Measurements from ENCODE around the gene CDC73. TPM values are rescaled to one million over a fixed set of nuclear protein-coding genes. Genes with fewer than 3 reads are reported as not detected.

Gene CDC73
- total RNA-seq, 4 donors from 2014 or later, result 17.0 to 30.0 (median 26.6) TPM

DNA sequence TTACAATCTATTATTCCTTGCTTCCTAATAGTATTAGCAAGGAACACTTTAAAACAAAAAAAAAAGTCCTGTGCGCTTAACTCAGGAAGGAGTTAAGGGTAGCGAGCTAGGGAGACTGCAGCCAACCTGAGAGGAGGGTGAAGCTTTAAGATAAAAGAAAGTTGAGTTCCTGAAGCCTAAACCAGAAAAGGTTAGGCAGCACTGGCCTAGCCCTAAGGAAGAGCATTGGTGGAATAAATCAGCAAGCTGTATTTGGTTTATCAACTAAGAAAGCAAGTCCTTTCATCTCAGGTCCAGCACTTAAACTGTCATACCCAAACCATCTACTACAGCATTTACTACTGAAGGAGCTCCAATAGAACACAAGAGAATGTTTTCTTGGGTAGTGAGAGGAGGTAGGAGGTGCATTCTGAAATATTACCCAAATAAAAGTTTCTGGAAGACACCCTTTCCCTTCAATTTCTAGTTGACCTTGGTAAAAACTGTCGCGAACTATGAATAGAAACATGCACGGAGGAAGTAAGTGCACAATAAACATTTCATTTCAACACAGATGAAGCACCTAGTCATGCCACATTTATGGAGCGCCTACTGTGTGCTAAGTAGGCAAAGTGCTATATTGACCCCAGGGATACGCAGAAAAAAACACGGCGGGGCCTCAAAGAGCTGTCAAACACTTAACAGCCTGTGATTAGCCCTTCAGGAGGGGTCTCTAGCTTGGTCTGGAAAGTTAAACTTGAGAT, 17.9 kb upstream of the CDC73 start:
- no peak for DNase-seq (ENCODE audit: low spot score in 2 of 2)

DNA sequence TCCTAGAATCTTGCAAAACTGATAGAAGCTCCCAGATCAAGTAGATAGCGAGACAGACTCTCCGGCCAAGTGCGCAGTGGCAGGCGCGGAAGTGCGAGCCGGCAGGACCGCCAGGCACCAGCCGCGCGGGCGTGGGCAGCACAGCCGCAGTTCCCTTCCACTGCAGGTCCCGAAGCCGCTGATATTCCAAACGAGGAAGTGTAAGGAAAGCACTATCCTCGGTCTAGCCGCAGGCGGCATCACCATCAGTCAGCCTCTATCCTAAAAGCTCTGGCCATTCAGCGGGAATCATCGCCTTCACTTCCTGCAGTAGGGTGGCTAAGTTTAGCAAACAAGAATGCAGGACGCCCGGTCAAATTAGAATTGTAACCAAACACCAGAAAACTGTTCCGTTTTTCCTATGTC, 17.3 kb upstream of the CDC73 start:
- no peaks in the 10 kb centered on the region for H3K9me3 ChIP-seq
- WGBS, result under 1% methylated on average over 24 of the region's 24 CpGs
- DNase-seq (ENCODE audit: low spot score in 2 of 2), result peak in 1 of 2 donors; percentile 75
- H3K36me3 ChIP-seq, result peaks cover 8% of the 10 kb centered on the region
- TF ChIP-seq, protein P1, sequence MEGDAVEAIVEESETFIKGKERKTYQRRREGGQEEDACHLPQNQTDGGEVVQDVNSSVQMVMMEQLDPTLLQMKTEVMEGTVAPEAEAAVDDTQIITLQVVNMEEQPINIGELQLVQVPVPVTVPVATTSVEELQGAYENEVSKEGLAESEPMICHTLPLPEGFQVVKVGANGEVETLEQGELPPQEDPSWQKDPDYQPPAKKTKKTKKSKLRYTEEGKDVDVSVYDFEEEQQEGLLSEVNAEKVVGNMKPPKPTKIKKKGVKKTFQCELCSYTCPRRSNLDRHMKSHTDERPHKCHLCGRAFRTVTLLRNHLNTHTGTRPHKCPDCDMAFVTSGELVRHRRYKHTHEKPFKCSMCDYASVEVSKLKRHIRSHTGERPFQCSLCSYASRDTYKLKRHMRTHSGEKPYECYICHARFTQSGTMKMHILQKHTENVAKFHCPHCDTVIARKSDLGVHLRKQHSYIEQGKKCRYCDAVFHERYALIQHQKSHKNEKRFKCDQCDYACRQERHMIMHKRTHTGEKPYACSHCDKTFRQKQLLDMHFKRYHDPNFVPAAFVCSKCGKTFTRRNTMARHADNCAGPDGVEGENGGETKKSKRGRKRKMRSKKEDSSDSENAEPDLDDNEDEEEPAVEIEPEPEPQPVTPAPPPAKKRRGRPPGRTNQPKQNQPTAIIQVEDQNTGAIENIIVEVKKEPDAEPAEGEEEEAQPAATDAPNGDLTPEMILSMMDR (IDR thresholded peaks at IDR 0.05), result no peak
- TF ChIP-seq POLR2A (IDR thresholded peaks at IDR 0.05) (no peak), POLR2AphosphoS5 (IDR thresholded peaks at IDR 0.05) (no peak), EP300 (IDR thresholded peaks at IDR 0.05) (no peak)
- no peaks in the 10 kb centered on the region for H3K27me3 ChIP-seq
- peak overlapping the region; percentile 89 for H3K4me3 ChIP-seq
- peaks cover 22% of the 10 kb centered on the region for H3K4me1 ChIP-seq
- H3K27ac ChIP-seq, result peak overlapping the region; percentile 98

More for the DNA sequence above, 17.9 kb upstream of the CDC73 start:
- Histone ChIP-seq H3K9me3 (no peaks in the 10 kb centered on the region), H3K36me3 (peaks cover 13% of the 10 kb centered on the region), H3K4me1 (peaks cover 22% of the 10 kb centered on the region), H3K27ac (peak overlapping the region; percentile 98), H3K4me3 (peak overlapping the region; percentile 89), H3K27me3 (no peaks in the 10 kb centered on the region)
- TF ChIP-seq EP300 (IDR thresholded peaks at IDR 0.05) (no peak), POLR2AphosphoS5 (IDR thresholded peaks at IDR 0.05) (no peak), POLR2A (IDR thresholded peaks at IDR 0.05) (no peak)
- TF ChIP-seq, protein P1 (IDR thresholded peaks at IDR 0.05), result no peak
- WGBS, result 26% methylated on average over 9 of the region's 9 CpGs

DNA sequence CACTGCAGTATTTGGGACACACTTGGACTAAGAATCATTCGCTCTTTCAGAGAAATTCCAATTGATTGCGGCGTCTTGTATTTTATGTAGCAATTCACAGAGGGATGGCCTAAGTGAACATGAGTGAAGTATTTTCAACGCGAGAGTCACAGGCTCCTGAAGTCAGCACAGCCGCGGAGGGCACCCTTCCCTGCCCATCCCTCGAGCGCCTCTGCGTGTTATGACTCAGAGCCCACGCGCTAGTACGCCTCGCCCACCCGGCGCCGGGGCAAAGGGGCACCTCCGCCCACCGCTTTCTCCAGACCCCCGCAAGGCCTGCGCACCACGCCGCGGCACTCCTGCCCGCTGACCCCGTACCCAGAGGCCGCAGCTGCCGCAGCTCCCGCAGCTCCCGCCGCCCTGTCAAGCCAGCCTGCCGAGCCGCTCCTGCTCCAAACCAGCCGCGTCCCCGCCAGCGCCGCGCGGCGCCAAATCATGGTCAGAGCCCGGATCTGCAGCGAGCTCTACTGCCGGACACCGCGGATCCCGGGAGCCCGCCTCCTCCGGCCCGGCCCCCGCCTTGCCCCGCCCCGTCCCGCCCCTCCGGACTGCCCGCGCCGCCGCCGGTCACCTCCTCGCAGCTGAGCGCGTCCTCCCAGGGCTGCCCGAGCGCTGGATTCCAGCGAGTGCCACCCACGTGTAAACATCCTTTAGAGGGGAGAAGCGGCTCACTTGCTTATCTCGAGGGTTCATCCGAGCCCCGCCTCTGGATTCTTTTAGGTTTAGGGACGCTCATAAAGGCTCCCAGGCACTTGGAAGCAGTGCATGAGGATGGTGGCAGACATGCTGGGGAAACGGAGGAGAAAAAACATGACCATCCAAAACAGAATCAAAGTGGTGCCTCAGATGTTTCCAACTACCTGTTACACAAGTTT, 16.7 kb upstream of the CDC73 start, which contains the start of gene GLRX2:
Gene GLRX2, minus strand, starts transcription at position 508 of the 914 bp plus-strand sequence. Its CDS starts 32 bp downstream, at position 476.
- TF ChIP-seq POLR2A (IDR thresholded peaks at IDR 0.05), result peak in 1 of 2 donors; percentile 70
- no peak for TF ChIP-seq POLR2AphosphoS5 (IDR thresholded peaks at IDR 0.05)
- no peaks in the 10 kb centered on the region for H3K9me3 ChIP-seq
- peak; percentile 90 to 92 for DNase-seq (ENCODE audit: low spot score in 2 of 2)
- H3K27me3 ChIP-seq, result no peaks in the 10 kb centered on the region
- H3K27ac ChIP-seq, result peak within 1 kb of the TSS; percentile 98
- peaks cover under 1% of the 10 kb centered on the region for H3K36me3 ChIP-seq
- WGBS, result 0% methylated on average over 22 of the region's 73 CpGs
- peak within 1 kb of the TSS; percentile 89 for H3K4me3 ChIP-seq
- H3K4me1 ChIP-seq, result peaks cover 22% of the 10 kb centered on the region

DNA sequence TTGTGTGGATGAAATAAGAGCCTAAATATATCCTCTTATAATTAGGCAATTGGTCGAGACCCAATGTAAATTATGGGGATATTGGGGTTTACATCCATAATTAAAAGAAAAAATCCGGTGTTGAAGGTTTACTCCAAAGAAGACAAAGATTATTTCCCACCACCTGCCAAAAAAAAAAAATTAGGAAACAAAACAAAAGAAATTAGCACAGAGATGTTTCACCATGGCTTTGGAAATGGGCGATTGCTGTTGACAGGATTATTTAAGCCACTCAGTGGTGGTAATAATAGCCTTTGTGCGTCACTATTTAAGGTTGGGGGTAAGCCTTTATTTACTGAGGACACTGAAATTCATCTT, 16.0 kb upstream of the CDC73 start:
- H3K27me3 ChIP-seq, result no peaks in the 10 kb centered on the region
- WGBS, result 34% methylated on average over 4 of the region's 4 CpGs
- H3K4me1 ChIP-seq, result peaks cover 22% of the 10 kb centered on the region
- DNase-seq (ENCODE audit: low spot score in 2 of 2), result no peak
- no peak for TF ChIP-seq POLR2A (IDR thresholded peaks at IDR 0.05)
- TF ChIP-seq, protein P1 (IDR thresholded peaks at IDR 0.05), result no peak
- no peak for TF ChIP-seq EP300 (IDR thresholded peaks at IDR 0.05)
- no peak for TF ChIP-seq POLR2AphosphoS5 (IDR thresholded peaks at IDR 0.05)
- no peaks in the 10 kb centered on the region for H3K36me3 ChIP-seq
- peak overlapping the region; percentile 98 for H3K27ac ChIP-seq
- H3K4me3 ChIP-seq, result peak overlapping the region; percentile 89
- no peaks in the 10 kb centered on the region for H3K9me3 ChIP-seq

DNA sequence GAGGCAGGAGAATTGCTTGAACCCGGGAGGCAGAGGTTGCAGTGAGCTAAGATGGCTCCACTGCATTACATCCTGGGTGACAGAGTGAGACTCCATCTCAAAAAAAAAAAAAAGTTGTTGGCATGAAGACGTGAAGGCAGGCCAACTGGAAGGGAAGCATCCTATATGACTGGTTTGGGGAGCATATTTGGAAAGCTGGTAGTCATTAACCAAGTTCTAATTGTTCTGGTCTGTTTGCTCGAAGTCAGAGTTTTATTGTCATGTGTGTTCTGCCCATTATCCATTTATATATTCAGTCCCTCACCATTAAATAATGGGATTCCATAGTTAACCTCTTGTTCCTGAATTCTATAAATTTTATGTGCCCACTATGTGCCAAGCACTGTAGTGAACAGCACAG, 13.4 kb upstream of the CDC73 start:
- no peak for DNase-seq (ENCODE audit: low spot score in 2 of 2)
- WGBS, result 60% methylated on average over 3 of the region's 3 CpGs
- H3K27ac ChIP-seq, result no peak overlapping the region

More for the DNA sequence above, 13.4 kb upstream of the CDC73 start:
- TF ChIP-seq POLR2A (IDR thresholded peaks at IDR 0.05), result no peak
- TF ChIP-seq POLR2AphosphoS5 (IDR thresholded peaks at IDR 0.05), result no peak
- TF ChIP-seq EP300 (IDR thresholded peaks at IDR 0.05), result no peak
- TF ChIP-seq, protein P1 (IDR thresholded peaks at IDR 0.05), result no peak
- H3K4me1 ChIP-seq, result peaks cover 14% of the 10 kb centered on the region
- H3K36me3 ChIP-seq, result no peaks in the 10 kb centered on the region
- H3K9me3 ChIP-seq, result no peaks in the 10 kb centered on the region
- H3K4me3 ChIP-seq, result no peak overlapping the region
- H3K27me3 ChIP-seq, result no peaks in the 10 kb centered on the region

Data from suprapubic skin (tissue), 4 donors.